Mucosa of gallbladder (tissue), 1 donor: ENCODE results near the gene FAAP100. TPM values are rescaled to one million over a fixed set of nuclear protein-coding genes. Genes with fewer than 3 reads are reported as not detected.
"Not testable (repeated sequence)": the region's sequence is repeated elsewhere in the genome, so short reads cannot be mapped to it uniquely, and the experiment has no call there.

Experiments used
- DNase-seq: peaks from one replicate; pipeline ENCODE4 v3.0.0-alpha.2; 2020; ENCODE audit warnings: low spot score
- total RNA-seq: library from RNA; stranded (reverse); gene quantifications from one replicate; pipeline ENCODE4 v1.2.1, GENCODE V29; 2021
- donor health status: DM: no; HTN: no; CAD: no.

The FAAP100 gene, protein sequence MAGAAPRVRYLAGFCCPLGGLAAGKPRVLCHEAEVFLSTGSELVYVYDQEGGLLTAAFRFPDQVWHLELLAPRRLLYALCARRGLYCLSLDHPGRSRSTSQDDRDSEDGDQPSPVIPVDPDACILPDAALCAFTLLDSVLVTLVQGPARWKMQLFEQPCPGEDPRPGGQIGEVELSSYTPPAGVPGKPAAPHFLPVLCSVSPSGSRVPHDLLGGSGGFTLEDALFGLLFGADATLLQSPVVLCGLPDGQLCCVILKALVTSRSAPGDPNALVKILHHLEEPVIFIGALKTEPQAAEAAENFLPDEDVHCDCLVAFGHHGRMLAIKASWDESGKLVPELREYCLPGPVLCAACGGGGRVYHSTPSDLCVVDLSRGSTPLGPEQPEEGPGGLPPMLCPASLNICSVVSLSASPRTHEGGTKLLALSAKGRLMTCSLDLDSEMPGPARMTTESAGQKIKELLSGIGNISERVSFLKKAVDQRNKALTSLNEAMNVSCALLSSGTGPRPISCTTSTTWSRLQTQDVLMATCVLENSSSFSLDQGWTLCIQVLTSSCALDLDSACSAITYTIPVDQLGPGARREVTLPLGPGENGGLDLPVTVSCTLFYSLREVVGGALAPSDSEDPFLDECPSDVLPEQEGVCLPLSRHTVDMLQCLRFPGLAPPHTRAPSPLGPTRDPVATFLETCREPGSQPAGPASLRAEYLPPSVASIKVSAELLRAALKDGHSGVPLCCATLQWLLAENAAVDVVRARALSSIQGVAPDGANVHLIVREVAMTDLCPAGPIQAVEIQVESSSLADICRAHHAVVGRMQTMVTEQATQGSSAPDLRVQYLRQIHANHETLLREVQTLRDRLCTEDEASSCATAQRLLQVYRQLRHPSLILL
- 37.0 TPM for total RNA-seq

DNA sequence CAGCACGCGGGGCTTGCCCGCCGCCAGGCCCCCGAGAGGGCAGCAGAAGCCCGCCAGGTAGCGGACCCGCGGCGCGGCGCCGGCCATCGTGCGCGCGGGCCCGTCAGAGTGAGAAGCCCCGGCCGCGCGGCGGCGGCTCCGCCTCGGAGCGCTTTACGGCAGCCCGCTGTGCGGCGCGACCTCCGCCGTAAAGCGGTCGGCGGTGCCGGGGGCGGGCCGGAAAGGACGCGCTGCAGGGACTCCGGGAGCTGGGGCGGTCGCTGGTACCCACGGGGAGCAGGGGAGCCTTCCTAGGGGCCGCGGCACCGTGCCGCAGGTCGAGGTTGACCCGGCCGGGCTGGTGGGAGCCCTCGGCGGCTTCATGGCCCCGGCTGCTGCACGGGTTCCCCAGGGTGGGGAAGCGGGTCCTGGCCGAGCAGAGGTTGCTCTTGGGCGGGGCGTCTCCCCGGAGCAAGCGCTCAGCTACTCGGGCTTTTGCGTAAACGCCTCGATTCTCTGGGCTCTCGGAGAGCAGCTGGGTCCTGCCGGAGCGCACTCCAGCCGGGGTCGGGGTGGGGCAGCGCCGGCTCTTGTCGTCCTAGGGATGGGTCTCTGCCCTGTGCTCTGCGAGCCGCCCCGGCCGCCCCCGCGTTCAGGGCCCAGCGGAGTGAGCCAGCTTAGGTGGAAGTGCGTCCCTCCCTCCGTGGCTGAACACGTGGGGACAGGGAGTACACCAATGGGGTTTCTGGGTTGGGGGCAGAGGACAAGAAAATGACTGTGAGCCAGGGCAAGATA, at the start of gene FAAP100:
Gene FAAP100, minus strand, starts transcription at position 110 of the 774 bp plus-strand sequence. Its CDS starts 23 bp downstream, at position 87.
- peak; percentile 78 for DNase-seq

- peak; percentile 38 for DNase-seq
These were observed 49.5 kb upstream of the FAAP100 start for GRCh38 chr17:81601525-81602120.

GRCh38 chr17:81599719-81600486, 47.8 kb upstream of the FAAP100 start:
- DNase-seq: no peak

GRCh38 chr17:81593105-81593871, 41.1 kb upstream of the FAAP100 start:
- no peak for DNase-seq

- no peak for DNase-seq
These were observed 39.8 kb upstream of the FAAP100 start for GRCh38 chr17:81591971-81592370.

DNA sequence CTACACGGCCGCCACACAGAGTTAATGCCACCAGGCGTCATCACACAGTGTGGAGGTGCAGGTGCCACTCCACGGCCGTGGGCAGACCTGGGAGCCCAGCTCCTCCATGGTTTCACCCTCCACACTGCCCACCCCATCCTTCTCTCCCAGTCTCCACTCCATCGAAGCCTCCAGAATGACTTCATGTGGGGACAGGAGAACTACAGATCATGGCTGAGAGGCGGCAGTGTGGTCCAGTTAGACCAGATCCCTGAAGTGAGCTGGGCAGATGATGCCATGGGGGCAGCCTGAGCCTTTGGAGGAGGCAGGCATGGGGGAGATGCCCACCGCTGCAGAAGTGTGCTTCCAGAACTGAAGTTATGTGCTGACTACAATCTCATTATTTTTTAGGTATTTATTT, 38.0 kb upstream of the FAAP100 start:
- DNase-seq: no peak

DNA sequence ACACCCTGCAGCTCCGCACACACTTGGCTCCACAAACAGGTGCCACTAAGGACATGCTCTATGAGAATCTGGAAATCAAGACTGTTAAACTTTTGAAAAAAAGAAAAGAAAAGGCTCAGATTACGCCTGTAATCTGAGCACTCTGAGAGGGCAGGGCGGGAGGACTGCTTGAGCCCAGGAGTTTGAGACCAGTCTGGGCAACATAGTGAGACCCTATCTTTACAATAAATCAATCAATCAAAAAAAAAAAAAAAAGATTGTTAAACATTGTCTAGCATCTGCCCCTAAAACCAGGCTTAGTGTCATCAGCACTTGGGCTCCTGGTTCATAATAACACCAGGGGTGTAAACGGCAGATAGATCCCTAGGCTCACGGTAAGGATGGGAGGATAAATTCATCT, 37.5 kb upstream of the FAAP100 start:
- DNase-seq: no peak

DNA sequence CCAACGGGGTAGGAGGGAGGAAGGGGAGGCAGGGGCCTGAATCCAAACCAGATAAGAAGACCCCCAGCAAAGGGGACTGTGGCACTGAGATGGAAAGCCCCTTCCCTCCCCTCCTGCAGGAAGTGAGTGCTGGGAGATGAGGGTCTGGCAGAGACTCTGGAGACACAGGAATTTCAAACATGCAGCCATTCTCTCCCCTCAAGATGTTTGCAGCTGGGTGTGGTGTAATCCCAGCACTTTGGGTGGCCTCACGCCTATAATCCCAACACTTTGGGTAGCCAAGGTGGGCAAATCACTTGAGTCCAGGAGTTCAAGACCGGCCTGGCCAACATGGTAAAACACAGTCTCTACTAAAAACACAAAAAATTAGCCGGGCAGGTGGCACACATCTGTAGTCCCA, 33.9 kb upstream of the FAAP100 start:
- DNase-seq: no peak

DNA sequence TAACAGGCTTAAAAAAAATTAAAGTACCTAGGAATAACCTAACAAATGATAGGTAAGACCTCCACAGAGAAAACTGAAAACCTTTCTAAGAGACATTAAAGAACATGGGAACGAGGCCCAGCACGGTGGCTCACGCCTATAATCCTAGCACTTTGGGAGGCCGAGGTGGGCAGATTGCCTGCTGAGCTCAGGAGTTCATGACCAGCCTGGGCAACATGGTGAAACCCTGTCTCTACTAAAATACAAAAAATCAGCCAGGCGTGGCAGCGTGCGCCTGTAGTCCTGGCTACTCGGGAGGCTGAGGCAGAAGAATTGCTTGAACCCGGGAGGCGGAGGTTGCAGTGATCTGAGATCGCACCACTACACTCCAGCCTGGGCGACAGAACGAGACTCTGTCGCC, 32.6 kb upstream of the FAAP100 start:
- DNase-seq: not testable (repeated sequence)

- DNase-seq: no peak
These were observed 31.6 kb upstream of the FAAP100 start for GRCh38 chr17:81583589-81584342.

GRCh38 chr17:81582749-81583148, 30.6 kb upstream of the FAAP100 start:
- no peak for DNase-seq

DNA sequence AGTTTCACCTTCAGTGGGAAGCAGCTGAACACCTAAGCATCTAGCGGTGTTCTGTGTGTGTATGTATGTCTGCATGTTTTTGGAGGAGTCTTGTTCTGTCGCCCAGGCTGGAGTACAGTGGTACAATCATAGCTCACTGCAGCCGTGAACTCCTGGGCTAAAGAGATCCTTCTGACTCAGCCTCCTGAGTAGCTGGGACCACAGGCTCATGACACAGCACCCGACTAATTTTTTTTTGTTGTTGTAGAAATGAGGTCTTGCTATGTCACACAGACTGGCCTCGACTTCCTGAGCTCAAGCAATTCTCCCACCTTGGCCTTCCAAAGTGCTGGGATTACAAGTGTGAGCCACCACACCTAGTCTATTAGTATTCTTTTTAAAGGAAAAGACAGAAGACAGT, 30.2 kb upstream of the FAAP100 start:
- no peak for DNase-seq

GRCh38 chr17:81581758-81582157, 29.6 kb upstream of the FAAP100 start:
- no peak for DNase-seq

- DNase-seq: no peak
These were observed 28.3 kb upstream of the FAAP100 start for GRCh38 chr17:81580481-81580880.

DNA sequence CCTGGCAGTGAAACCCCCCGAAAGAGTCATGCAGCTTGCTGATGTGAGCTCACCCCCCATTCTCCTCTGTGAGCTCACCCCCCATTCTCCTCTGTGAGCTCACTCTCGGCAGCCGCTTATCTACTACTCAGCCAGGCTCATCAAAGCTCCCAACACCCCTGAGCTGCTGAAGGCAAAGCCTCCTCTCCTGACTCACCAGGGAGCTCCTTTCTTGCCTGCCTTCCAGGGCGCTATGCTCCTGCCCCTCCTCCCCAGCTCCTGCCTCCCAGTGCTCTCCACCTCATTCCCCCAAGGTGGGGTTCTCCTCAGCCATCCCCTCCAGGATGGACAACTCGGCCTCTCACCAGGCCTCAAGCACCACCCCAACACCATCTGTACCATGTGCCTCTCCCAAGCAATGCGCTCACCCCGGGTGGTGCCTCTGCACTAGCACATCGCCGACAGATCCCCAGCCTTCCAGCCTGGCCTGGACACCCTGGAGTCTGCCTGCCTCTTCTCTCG, 27.7 kb upstream of the FAAP100 start:
- no peak for DNase-seq

GRCh38 chr17:81579298-81579697, 27.1 kb upstream of the FAAP100 start:
- DNase-seq: no peak

DNA sequence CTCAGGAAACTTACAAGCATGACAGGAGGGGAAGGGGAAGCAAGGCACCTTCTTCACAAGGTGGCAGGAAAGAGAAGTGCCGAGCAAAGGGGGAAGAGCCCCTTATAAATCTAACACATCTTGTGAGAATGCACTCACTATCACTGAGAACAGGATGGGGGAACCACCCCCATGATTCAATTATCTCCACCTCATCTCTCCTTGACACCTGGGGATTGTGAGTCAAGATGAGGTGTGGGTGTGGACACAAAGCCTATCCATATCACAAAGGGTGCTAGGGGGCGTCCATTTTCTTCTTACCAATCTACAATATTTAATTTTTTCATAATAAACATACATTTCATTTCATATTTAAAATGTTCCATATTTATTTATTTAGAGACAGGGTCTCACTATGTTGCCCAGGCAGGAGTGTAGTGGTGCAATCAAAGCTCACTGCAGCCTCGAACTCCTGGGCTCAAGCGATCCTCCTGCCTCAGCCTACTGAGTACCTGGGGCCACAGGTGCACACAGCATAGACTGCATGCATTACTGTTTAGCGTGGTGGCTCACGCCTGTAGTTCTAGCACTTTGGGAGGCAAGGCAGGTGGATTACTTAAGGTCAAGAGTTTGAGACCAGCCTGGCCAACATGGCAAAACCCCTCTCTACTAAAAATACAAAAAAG, 26.5 kb upstream of the FAAP100 start:
- DNase-seq: no peak

- DNase-seq: no peak
These were observed 25.9 kb upstream of the FAAP100 start for GRCh38 chr17:81578038-81578441.
